Thyroid gland (tissue), 4 donors: ENCODE results near the gene IRF2BPL. TPM values are rescaled to one million over a fixed set of nuclear protein-coding genes. Genes with fewer than 3 reads are reported as not detected.
A peak's percentile ranks its signal among the peaks of the same experiment; 100 is the strongest.

ENCODE experiments used
- DNase-seq, 2 donors: peaks; one replicate each; pipeline ENCODE4 v3.0.0-alpha.2; 2019
- H3K27ac ChIP-seq, 3 donors: fragments of 200-600 bp; sonication (generic); 1 replicate in 2 of 3; 2 replicates in 1 of 3; pipeline ENCODE4 v1.5.1; 2016 to 2019; ENCODE audit warnings: mild to moderate bottlenecking in 1 of 3, moderate library complexity in 1 of 3
- H3K27me3 ChIP-seq: fragments of 200-600 bp; sonication (generic); one replicate; pipeline ENCODE4 v1.5.1; 2019
- H3K36me3 ChIP-seq, 2 donors: fragments of 200-600 bp; sonication (generic); one replicate each; pipeline ENCODE4 v1.5.1; 2016 to 2019
- H3K4me1 ChIP-seq, 2 donors: fragments of 200-600 bp; sonication (generic); one replicate each; pipeline ENCODE4 v1.5.1; 2017 to 2019
- H3K4me3 ChIP-seq, 3 donors: fragments of 200-600 bp; sonication (generic); replicated peaks in 1 of 3; 1 replicate in 2 of 3; 2 replicates in 1 of 3; pipeline ENCODE4 v1.5.1; 2016; ENCODE audit warnings: mild to moderate bottlenecking in 1 of 3
- H3K9me3 ChIP-seq: fragments of 200-600 bp; sonication (generic); one replicate; pipeline ENCODE4 v1.5.1; 2017
- CTCF ChIP-seq, 6 experiments: fragments of 200-600 bp in 3 of 6; fragments of 450-650 bp in 3 of 6; sonication (generic) in 3 of 6; IDR thresholded peaks; one replicate each; pipeline ENCODE4 v1.5.1; 2016 to 2019; ENCODE audit warnings: antibody characterized with exemption in 6 of 6, mild to moderate bottlenecking in 2 of 6, inconsistent platforms in 1 of 6, moderate library complexity in 1 of 6
- POLR2A ChIP-seq, 2 donors: fragments of 450-650 bp; IDR thresholded peaks; one replicate each; pipeline ENCODE4 v1.6.1; 2017; ENCODE audit warnings: antibody characterized with exemption in 2 of 2, mild to moderate bottlenecking in 2 of 2, moderate library complexity in 1 of 2
- WGBS, 2 donors: methylation state at CpG; one replicate each; pipeline ENCODE4 v1.1.5; 2017; 5-methylcytosine and 5-hydroxymethylcytosine counted together
- intact Hi-C: fragments of 100-400 bp; cut with DNase I; formaldehyde crosslinking; loops from one replicate; pipeline ENCODE4 v1.15.1; 2023
- total RNA-seq, 4 donors: library from RNA; depleted of rRNA; stranded (reverse); fragments of >200 nt; gene quantifications; one replicate each; pipeline ENCODE4 v1.2.3, GENCODE V29; 2016

Gene IRF2BPL
- total RNA-seq, 4 donors from 2014 or later: 43.9 to 103 (median 78.4) TPM

- no peak overlapping the region for H3K4me3 ChIP-seq
- TF ChIP-seq CTCF (IDR thresholded peaks at IDR 0.05): no peak
- no peak for TF ChIP-seq POLR2A (IDR thresholded peaks at IDR 0.05)
- H3K27me3 ChIP-seq: no peaks in the 10 kb centered on the region
- H3K4me1 ChIP-seq: peaks cover 41 to 51% of the 10 kb centered on the region in 2 donors
- intact Hi-C loops: no loop called here
- no peaks in the 10 kb centered on the region for H3K36me3 ChIP-seq
- H3K9me3 ChIP-seq: no peaks in the 10 kb centered on the region
- DNase-seq: no peak
- H3K27ac ChIP-seq: peak overlapping the region in 2 of 3 donors; percentile 49 to 90
- 80 to 96% methylated on average over 6 of the region's 6 CpGs for WGBS, 2 donors
Observed at GRCh38 chr14:77002889-77003288, 25.6 kb downstream of the IRF2BPL start.

- peaks cover 36 to 45% of the 10 kb centered on the region in 2 donors for H3K4me1 ChIP-seq
- no peak overlapping the region for H3K27ac ChIP-seq
- TF ChIP-seq CTCF (IDR thresholded peaks at IDR 0.05) (no peak), POLR2A (IDR thresholded peaks at IDR 0.05) (no peak)
- intact Hi-C loops: no loop called here
- H3K4me3 ChIP-seq: no peak overlapping the region
- 95 to 97% methylated on average over 4 of the region's 4 CpGs for WGBS, 2 donors
- H3K9me3 ChIP-seq: no peaks in the 10 kb centered on the region
- H3K27me3 ChIP-seq: no peaks in the 10 kb centered on the region
- H3K36me3 ChIP-seq: no peaks in the 10 kb centered on the region
- DNase-seq: no peak
Observed at GRCh38 chr14:77002335-77002734, 26.2 kb downstream of the IRF2BPL start.

GRCh38 chr14:77000340-77001270 is 27.9 kb downstream of the IRF2BPL start:
- H3K4me3 ChIP-seq: no peak overlapping the region
- 57 to 63% methylated on average over 33 of the region's 33 CpGs for WGBS, 2 donors
- TF ChIP-seq POLR2A (IDR thresholded peaks at IDR 0.05) (no peak), CTCF (IDR thresholded peaks at IDR 0.05) (no peak)
- H3K27ac ChIP-seq: no peak overlapping the region
- no peaks in the 10 kb centered on the region for H3K27me3 ChIP-seq
- DNase-seq: peak in 1 of 2 donors; percentile 51
- intact Hi-C loops: no loop called here
- peaks cover 18 to 28% of the 10 kb centered on the region in 2 donors for H3K4me1 ChIP-seq
- no peaks in the 10 kb centered on the region for H3K36me3 ChIP-seq
- no peaks in the 10 kb centered on the region for H3K9me3 ChIP-seq

- WGBS, 2 donors: 88 to 100% methylated on average over 1 to 3 of the region's 3 CpGs
- no peak overlapping the region for H3K4me3 ChIP-seq
- intact Hi-C loops: no loop called here
- TF ChIP-seq CTCF (IDR thresholded peaks at IDR 0.05) (no peak), POLR2A (IDR thresholded peaks at IDR 0.05) (no peak)
- no peaks in the 10 kb centered on the region for H3K27me3 ChIP-seq
- H3K9me3 ChIP-seq: no peaks in the 10 kb centered on the region
- no peaks in the 10 kb centered on the region for H3K36me3 ChIP-seq
- DNase-seq: no peak
- H3K27ac ChIP-seq: no peak overlapping the region
- peaks cover 3 to 11% of the 10 kb centered on the region in 2 donors for H3K4me1 ChIP-seq
Observed at GRCh38 chr14:76998910-76999309, 29.6 kb downstream of the IRF2BPL start.
